Caco-2 (cell line): ENCODE data around the gene ADAMTS5. TPM values are rescaled to one million over a fixed set of nuclear protein-coding genes. Genes with fewer than 3 reads are reported as not detected.

Experiments used
- BruUV-seq: library from RNA; stranded (reverse); fragments of 400-500 nt; replicated peaks from 2 replicates; lab custom pipeline; 2021; lab: Mats Ljungman, UMichigan
- CTCF ChIA-PET: fragments of 300-600 bp; sonication (Branson Sonifier 250); formaldehyde crosslinking; loops from one replicate; lab custom pipeline; 2022; ENCODE audit warnings: antibody characterized with exemption; lab: Charles Lee
- POLR2A ChIA-PET: fragments of 300-600 bp; sonication (Branson Sonifier 250); formaldehyde crosslinking; loops from one replicate; lab custom pipeline; 2022; ENCODE audit warnings: antibody characterized with exemption; lab: Charles Lee
- DNase-seq, 2 experiments: peaks; one replicate each; pipeline versions ENCODE4 v3.0.0 to v3.0.0-alpha.2; 2020 to 2022
- H3K27me3 ChIP-seq: replicated peaks from 2 replicates; pipeline ENCODE4 v1.6.0; 2011; ENCODE audit warnings: low read length; ENCODE audit not compliant: control insufficient read depth, insufficient read depth
- H3K36me3 ChIP-seq: 2 replicates; pipeline ENCODE4 v1.5.1; 2011; ENCODE audit warnings: low read length; ENCODE audit not compliant: control insufficient read depth, insufficient read depth
- H3K4me1 ChIP-seq: fragments of 250-450 bp; sonication (Bioruptor Pico); 2 replicates; pipeline ENCODE4 v1.5.1; 2020; ENCODE audit warnings: mild to moderate bottlenecking
- H3K4me3 ChIP-seq: 2 replicates; pipeline ENCODE4 v1.5.1; 2011; ENCODE audit warnings: low read depth, mild to moderate bottlenecking, control low read depth, low read length
- H3K9me3 ChIP-seq: fragments of 250-450 bp; sonication (Bioruptor Pico); 2 replicates; pipeline ENCODE4 v1.5.1; 2020; ENCODE audit warnings: mild to moderate bottlenecking, moderate library complexity
- H3K27ac Mint-ChIP-seq: one replicate; pipeline ENCODE4 v1.8.0; 2022; ENCODE audit warnings: mixed read lengths; ENCODE audit not compliant: unreplicated experiment
- H3K27me3 Mint-ChIP-seq: one replicate; pipeline ENCODE4 v1.8.0; 2022; ENCODE audit warnings: mixed read lengths; ENCODE audit not compliant: insufficient read depth, unreplicated experiment
- H3K36me3 Mint-ChIP-seq: one replicate; pipeline ENCODE4 v1.8.0; 2022; ENCODE audit warnings: mild to moderate bottlenecking, mixed read lengths; ENCODE audit not compliant: insufficient read depth, unreplicated experiment
- H3K4me1 Mint-ChIP-seq: one replicate; pipeline ENCODE4 v1.8.0; 2022; ENCODE audit warnings: low read depth, mixed read lengths; ENCODE audit not compliant: unreplicated experiment
- H3K4me3 Mint-ChIP-seq: one replicate; pipeline ENCODE4 v1.8.0; 2022; ENCODE audit warnings: mild to moderate bottlenecking, moderate library complexity, mixed read lengths; ENCODE audit not compliant: unreplicated experiment
- H3K9me3 Mint-ChIP-seq: one replicate; pipeline ENCODE4 v1.8.0; 2022; ENCODE audit warnings: mixed read lengths; ENCODE audit not compliant: unreplicated experiment
- CTCF ChIP-seq, 2 experiments: fragments of 200-600 bp in 1 of 2; IDR thresholded peaks; 1 replicate in 1 of 2; 2 replicates in 1 of 2; pipeline versions ENCODE4 v1.5.1 to v1.8.0; 2011 to 2022; ENCODE audit warnings: antibody characterized with exemption in 1 of 2, control low read depth in 1 of 2, inconsistent platforms in 1 of 2, low read depth in 1 of 2, low read length in 1 of 2, mild to moderate bottlenecking in 1 of 2, moderate library complexity in 1 of 2; ENCODE audit not compliant: insufficient read depth in 1 of 2, severe bottlenecking in 1 of 2, unreplicated experiment in 1 of 2
- intact Hi-C: fragments of 100-400 bp; cut with micrococcal nuclease; formaldehyde crosslinking; loops from one replicate; pipeline ENCODE4 v1.10.0; 2022; ENCODE audit not compliant: unreplicated experiment
- total RNA-seq: library from RNA; stranded (reverse); gene quantifications from 2 replicates; pipeline ENCODE4 v1.2.3, GENCODE V29; 2022

ADAMTS5 gene
- total RNA-seq, 1 experiment from 2014 or later, result not detected

- Mint-ChIP-seq H3K4me1 (no peaks in the 10 kb centered on the region), H3K36me3 (no peaks in the 10 kb centered on the region), H3K4me3 (no peak overlapping the region), H3K27me3 (no peaks in the 10 kb centered on the region), H3K27ac (no peak overlapping the region), H3K9me3 (no peaks in the 10 kb centered on the region)
- Histone ChIP-seq H3K36me3 (no peaks in the 10 kb centered on the region), H3K27me3 (no peaks in the 10 kb centered on the region), H3K4me1 (no peaks in the 10 kb centered on the region; the same call in 1 of the 2 replicates), H3K4me3 (no peak overlapping the region), H3K9me3 (no peaks in the 10 kb centered on the region)
- no TSS peak for BruUV-seq
- POLR2A ChIA-PET, result no interaction called here
- CTCF ChIA-PET, result no interaction called here
- intact Hi-C loops, result no loop called here
- DNase-seq, result no peak
- no peak for TF ChIP-seq CTCF (IDR thresholded peaks at IDR 0.05; ENCODE audit: insufficient read depth in 1 of 2, low read depth in 1 of 2, low read length in 1 of 2, severe bottlenecking in 1 of 2, unreplicated experiment in 1 of 2)
Observed at GRCh38 chr21:26900980-26901379, 65.9 kb downstream of the ADAMTS5 start.

DNA sequence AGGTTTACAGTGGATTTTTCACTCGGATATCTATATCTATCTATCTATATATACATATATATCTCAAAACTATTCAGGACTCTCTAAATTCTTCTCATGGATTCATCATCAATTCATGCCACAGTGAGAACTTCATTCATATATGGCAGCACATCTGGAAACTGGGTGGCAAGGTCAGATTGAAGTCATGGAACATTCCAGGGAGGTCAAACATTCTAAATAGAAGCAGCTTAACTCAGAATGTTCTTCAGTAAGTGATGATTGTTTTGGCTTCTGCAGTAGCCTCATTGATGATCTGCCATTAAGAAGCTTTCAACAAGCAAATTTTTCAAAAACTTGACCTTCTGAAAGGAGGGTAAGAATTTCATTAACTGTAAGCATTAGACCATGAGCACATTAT lies 74.7 kb downstream of the ADAMTS5 start:
- Histone ChIP-seq H3K4me1 (no peaks in the 10 kb centered on the region), H3K36me3 (no peaks in the 10 kb centered on the region), H3K27me3 (no peaks in the 10 kb centered on the region), H3K9me3 (no peaks in the 10 kb centered on the region), H3K4me3 (no peak overlapping the region)
- H3K9me3 Mint-ChIP-seq, result peaks cover 10% of the 10 kb centered on the region
- H3K4me1 Mint-ChIP-seq, result no peaks in the 10 kb centered on the region
- intact Hi-C loops, result no loop called here
- DNase-seq, result no peak
- H3K4me3 Mint-ChIP-seq, result no peak overlapping the region
- ChIA-PET POLR2A (no interaction called here), CTCF (no interaction called here)
- TF ChIP-seq CTCF (IDR thresholded peaks at IDR 0.05; ENCODE audit: insufficient read depth in 1 of 2, low read depth in 1 of 2, low read length in 1 of 2, severe bottlenecking in 1 of 2, unreplicated experiment in 1 of 2), result no peak
- no peaks in the 10 kb centered on the region for H3K27me3 Mint-ChIP-seq
- H3K36me3 Mint-ChIP-seq, result no peaks in the 10 kb centered on the region
- H3K27ac Mint-ChIP-seq, result no peak overlapping the region
- no TSS peak for BruUV-seq

DNA sequence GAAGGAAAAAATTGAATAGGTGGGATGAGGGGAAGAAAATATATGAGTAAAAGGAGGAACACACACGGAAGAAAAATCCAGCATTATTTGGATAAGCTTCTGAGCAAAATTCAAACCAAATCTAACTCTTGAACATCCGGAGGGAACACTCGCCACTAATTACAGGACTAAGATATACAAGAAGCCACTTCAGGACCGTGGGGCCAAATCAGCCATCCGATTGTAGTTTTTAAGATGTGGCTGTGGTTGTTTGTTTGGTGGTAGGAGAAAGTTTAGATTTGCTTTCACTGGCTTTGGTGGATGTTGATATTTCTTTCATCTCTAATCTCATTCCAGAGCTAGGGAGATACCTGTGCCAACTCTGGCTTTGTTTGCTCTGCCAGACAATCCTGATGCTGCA lies 78.0 kb downstream of the ADAMTS5 start:
- no TSS peak for BruUV-seq
- intact Hi-C loops, result no loop called here

More for the DNA sequence above, 78.0 kb downstream of the ADAMTS5 start:
- DNase-seq, result no peak
- Mint-ChIP-seq H3K27ac (no peak overlapping the region), H3K27me3 (no peaks in the 10 kb centered on the region), H3K9me3 (peaks cover 31% of the 10 kb centered on the region), H3K4me1 (peaks cover 11% of the 10 kb centered on the region), H3K36me3 (no peaks in the 10 kb centered on the region), H3K4me3 (no peak overlapping the region)
- H3K36me3 ChIP-seq, result no peaks in the 10 kb centered on the region
- no peaks in the 10 kb centered on the region for H3K27me3 ChIP-seq
- no peak for TF ChIP-seq CTCF (IDR thresholded peaks at IDR 0.05; ENCODE audit: insufficient read depth in 1 of 2, low read depth in 1 of 2, low read length in 1 of 2, severe bottlenecking in 1 of 2, unreplicated experiment in 1 of 2)
- no peaks in the 10 kb centered on the region for H3K9me3 ChIP-seq
- ChIA-PET POLR2A (no interaction called here), CTCF (no interaction called here)
- H3K4me3 ChIP-seq, result no peak overlapping the region
- peaks cover 14% of the 10 kb centered on the region for H3K4me1 ChIP-seq
